ENCODE data around the gene VAX1. TPM values are rescaled to one million over a fixed set of nuclear protein-coding genes. Genes with fewer than 3 reads are reported as not detected.
A peak's percentile ranks its signal among the peaks of the same experiment; 100 is the strongest.

Gene VAX1
- total RNA-seq, 1 experiment from 2014 or later = 74.4 TPM

- CTCF ChIA-PET = interaction anchor here (1.2 kb wide), 1 partner anchor 16 kb away, joined by 3 read pairs; no protein-coding TSS in a partner anchor
Observed at GRCh38 chr10:117159390-117159789, 21.3 kb upstream of the VAX1 start.

GRCh38 chr10:117158297-117158696 lies 20.2 kb upstream of the VAX1 start:
- no peaks in the 10 kb centered on the region for H3K36me3 ChIP-seq (ENCODE audit: insufficient read depth, low read length, poor library complexity, severe bottlenecking)
- no peak for DNase-seq (ENCODE audit: low spot score)
- no TSS peak for BruUV-seq (replicated peaks)
- peaks cover 30% of the 10 kb centered on the region for H3K4me1 ChIP-seq (ENCODE audit: insufficient read depth, low read length, poor library complexity, severe bottlenecking)
- H3K9me3 ChIP-seq (ENCODE audit: low read depth, low read length, poor library complexity, severe bottlenecking) = no peaks in the 10 kb centered on the region
- CTCF ChIA-PET = interaction anchor here (1.2 kb wide), 1 partner anchor 17 kb away, joined by 3 read pairs; no protein-coding TSS in a partner anchor
- TF ChIP-seq EZH2 (IDR thresholded peaks at IDR 0.05; ENCODE audit: borderline replicate concordance, low read depth, low read length, poor library complexity, severe bottlenecking) (no peak), CTCF (conservative IDR thresholded peaks at IDR 0.05; ENCODE audit: low read depth, low read length) (no peak)
- no peak overlapping the region for H3K4me3 ChIP-seq (ENCODE audit: low read depth, low read length, poor library complexity, severe bottlenecking)
- no peaks in the 10 kb centered on the region for H3K27me3 ChIP-seq (replicated peaks; ENCODE audit: insufficient read depth, low read depth, low read length, poor library complexity)
- H3K27ac ChIP-seq (ENCODE audit: low read depth, low read length, poor library complexity, severe bottlenecking) = no peak overlapping the region
- POLR2A ChIA-PET (ENCODE audit: low non-redundant PET) = no interaction called here
- intact Hi-C loops (cut with micrococcal nuclease; ENCODE audit: unreplicated experiment) = no loop called here

More at GRCh38 chr10:117159390-117159789, 21.3 kb upstream of the VAX1 start:
- no TSS peak for BruUV-seq (replicated peaks)
- H3K27me3 ChIP-seq (replicated peaks; ENCODE audit: insufficient read depth, low read depth, low read length, poor library complexity) = no peaks in the 10 kb centered on the region
- H3K36me3 ChIP-seq (ENCODE audit: insufficient read depth, low read length, poor library complexity, severe bottlenecking) = no peaks in the 10 kb centered on the region
- intact Hi-C loops (cut with micrococcal nuclease; ENCODE audit: unreplicated experiment) = no loop called here
- H3K9me3 ChIP-seq (ENCODE audit: low read depth, low read length, poor library complexity, severe bottlenecking) = no peaks in the 10 kb centered on the region
- DNase-seq (ENCODE audit: low spot score) = peak; percentile 73
- no peak overlapping the region for H3K4me3 ChIP-seq (ENCODE audit: low read depth, low read length, poor library complexity, severe bottlenecking)
- POLR2A ChIA-PET (ENCODE audit: low non-redundant PET) = interaction anchor here (0.5 kb wide), 1 partner anchor 69 kb away, joined by 10 read pairs; no protein-coding TSS in a partner anchor
- H3K4me1 ChIP-seq (ENCODE audit: insufficient read depth, low read length, poor library complexity, severe bottlenecking) = peaks cover 38% of the 10 kb centered on the region
- TF ChIP-seq CTCF (conservative IDR thresholded peaks at IDR 0.05; ENCODE audit: low read depth, low read length) (no peak), EZH2 (IDR thresholded peaks at IDR 0.05; ENCODE audit: borderline replicate concordance, low read depth, low read length, poor library complexity, severe bottlenecking) (no peak)
- peak overlapping the region; percentile 15 for H3K27ac ChIP-seq (ENCODE audit: low read depth, low read length, poor library complexity, severe bottlenecking)

- ChIA-PET CTCF (no interaction called here), POLR2A (ENCODE audit: low non-redundant PET) (no interaction called here)
- H3K4me3 ChIP-seq (ENCODE audit: low read depth, low read length, poor library complexity, severe bottlenecking) = no peak overlapping the region
- H3K27ac ChIP-seq (ENCODE audit: low read depth, low read length, poor library complexity, severe bottlenecking) = no peak overlapping the region
- DNase-seq (ENCODE audit: low spot score) = peak; percentile 32
- no peak for TF ChIP-seq CTCF (conservative IDR thresholded peaks at IDR 0.05; ENCODE audit: low read depth, low read length)
- no peak for TF ChIP-seq EZH2 (IDR thresholded peaks at IDR 0.05; ENCODE audit: borderline replicate concordance, low read depth, low read length, poor library complexity, severe bottlenecking)
- intact Hi-C loops (cut with micrococcal nuclease; ENCODE audit: unreplicated experiment) = no loop called here
- H3K9me3 ChIP-seq (ENCODE audit: low read depth, low read length, poor library complexity, severe bottlenecking) = no peaks in the 10 kb centered on the region
- H3K27me3 ChIP-seq (replicated peaks; ENCODE audit: insufficient read depth, low read depth, low read length, poor library complexity) = no peaks in the 10 kb centered on the region
- H3K36me3 ChIP-seq (ENCODE audit: insufficient read depth, low read length, poor library complexity, severe bottlenecking) = no peaks in the 10 kb centered on the region
- H3K4me1 ChIP-seq (ENCODE audit: insufficient read depth, low read length, poor library complexity, severe bottlenecking) = peaks cover 11% of the 10 kb centered on the region
- BruUV-seq (replicated peaks) = no TSS peak
Observed at GRCh38 chr10:117152668-117153067, 14.6 kb upstream of the VAX1 start.

Data from A673 (cell line).